ENCODE results near the gene GRAMD1B. TPM values are rescaled to one million over a fixed set of nuclear protein-coding genes. Genes with fewer than 3 reads are reported as not detected.

The GRAMD1B gene
- total RNA-seq, 2 experiments from 2014 or later, result 36.8 to 39.0 TPM

- POLR2A ChIA-PET, result no interaction called here
- CTCF ChIA-PET, result no interaction called here
- H3K36me3 Mint-ChIP-seq, result peaks cover 3% of the 10 kb centered on the region
- intact Hi-C loops (cut with micrococcal nuclease), result no loop called here
- H3K4me3 Mint-ChIP-seq, result no peak overlapping the region
- DNase-seq, result no peak
- no peaks in the 10 kb centered on the region for H3K4me1 Mint-ChIP-seq (ENCODE audit: low read depth)
- no peaks in the 10 kb centered on the region for H3K9me3 Mint-ChIP-seq
- H3K27ac Mint-ChIP-seq, result no peak overlapping the region
- no peaks in the 10 kb centered on the region for H3K27me3 Mint-ChIP-seq
Measured at GRCh38 chr11:123527947-123528346, 97.9 kb downstream of the GRAMD1B start.

GRCh38 chr11:123531325-123531724 lies 101.3 kb downstream of the GRAMD1B start:
- DNase-seq, result no peak
- Mint-ChIP-seq H3K4me3 (no peak overlapping the region), H3K4me1 (ENCODE audit: low read depth) (no peaks in the 10 kb centered on the region), H3K27ac (no peak overlapping the region), H3K9me3 (no peaks in the 10 kb centered on the region), H3K36me3 (peaks cover 3% of the 10 kb centered on the region), H3K27me3 (no peaks in the 10 kb centered on the region)
- intact Hi-C loops (cut with micrococcal nuclease), result no loop called here
- POLR2A ChIA-PET, result no interaction called here
- CTCF ChIA-PET, result interaction anchor here (0.6 to 1.5 kb wide), 3 partner anchors 20 to 27 kb away, joined by 3 read pairs; no protein-coding TSS in a partner anchor

GRCh38 chr11:123532131-123532530 lies 102.1 kb downstream of the GRAMD1B start:
- ChIA-PET POLR2A (no interaction called here), CTCF (interaction anchor here (0.6 to 1.2 kb wide), 2 partner anchors 21 to 28 kb away, joined by 3 read pairs; no protein-coding TSS in a partner anchor)
- no peaks in the 10 kb centered on the region for H3K27me3 Mint-ChIP-seq
- intact Hi-C loops (cut with micrococcal nuclease), result no loop called here
- H3K9me3 Mint-ChIP-seq, result no peaks in the 10 kb centered on the region
- no peak for DNase-seq
- H3K4me1 Mint-ChIP-seq (ENCODE audit: low read depth), result no peaks in the 10 kb centered on the region
- H3K36me3 Mint-ChIP-seq, result peaks cover 3% of the 10 kb centered on the region
- no peak overlapping the region for H3K4me3 Mint-ChIP-seq
- H3K27ac Mint-ChIP-seq, result no peak overlapping the region

- Mint-ChIP-seq H3K4me1 (ENCODE audit: low read depth) (no peaks in the 10 kb centered on the region), H3K4me3 (no peak overlapping the region), H3K36me3 (peaks cover 3% of the 10 kb centered on the region), H3K27me3 (no peaks in the 10 kb centered on the region), H3K27ac (no peak overlapping the region), H3K9me3 (no peaks in the 10 kb centered on the region)
- intact Hi-C loops (cut with micrococcal nuclease), result no loop called here
- DNase-seq, result no peak
- CTCF ChIA-PET, result interaction anchor here (0.8 kb wide), 1 partner anchor 22 kb away, joined by 3 read pairs; no protein-coding TSS in a partner anchor
- POLR2A ChIA-PET, result no interaction called here
Measured at GRCh38 chr11:123535401-123535800, 105.3 kb downstream of the GRAMD1B start.

GRCh38 chr11:123536690-123537437 lies 106.8 kb downstream of the GRAMD1B start:
- no peak overlapping the region for H3K27ac Mint-ChIP-seq
- H3K27me3 Mint-ChIP-seq, result no peaks in the 10 kb centered on the region
- H3K4me3 Mint-ChIP-seq, result no peak overlapping the region
- no peaks in the 10 kb centered on the region for H3K9me3 Mint-ChIP-seq
- ChIA-PET POLR2A (no interaction called here), CTCF (interaction anchor here (0.5 to 1.9 kb wide), 4 partner anchors 12 to 275 kb away, joined by 3 to 7 read pairs (median 3); no protein-coding TSS in a partner anchor)
- peaks cover 3% of the 10 kb centered on the region for H3K36me3 Mint-ChIP-seq
- intact Hi-C loops (cut with micrococcal nuclease), result no loop called here
- H3K4me1 Mint-ChIP-seq (ENCODE audit: low read depth), result no peaks in the 10 kb centered on the region
- no peak for DNase-seq

- Mint-ChIP-seq H3K4me3 (no peak overlapping the region), H3K9me3 (no peaks in the 10 kb centered on the region), H3K36me3 (peaks cover 5% of the 10 kb centered on the region), H3K4me1 (ENCODE audit: low read depth) (no peaks in the 10 kb centered on the region), H3K27me3 (no peaks in the 10 kb centered on the region), H3K27ac (no peak overlapping the region)
- ChIA-PET CTCF (interaction anchor here (0.7 to 1.9 kb wide), 3 partner anchors 17 to 276 kb away, joined by 3 to 7 read pairs (median 3); no protein-coding TSS in a partner anchor), POLR2A (no interaction called here)
- no peak for DNase-seq
- intact Hi-C loops (cut with micrococcal nuclease), result no loop called here
Measured at GRCh38 chr11:123537726-123538125, 107.7 kb downstream of the GRAMD1B start.

- Mint-ChIP-seq H3K27me3 (no peaks in the 10 kb centered on the region), H3K9me3 (no peaks in the 10 kb centered on the region), H3K4me1 (ENCODE audit: low read depth) (peaks cover 14% of the 10 kb centered on the region), H3K27ac (no peak overlapping the region), H3K4me3 (no peak overlapping the region), H3K36me3 (peaks cover 7% of the 10 kb centered on the region)
- ChIA-PET POLR2A (no interaction called here), CTCF (interaction anchor here (0.6 to 1.3 kb wide), 2 partner anchors 36 to 243 kb away, joined by 3 to 5 read pairs; no protein-coding TSS in a partner anchor)
- intact Hi-C loops (cut with micrococcal nuclease), result no loop called here
- no peak for DNase-seq
Measured at GRCh38 chr11:123543797-123544196, 113.7 kb downstream of the GRAMD1B start.

GRCh38 chr11:123544631-123545375 lies 114.7 kb downstream of the GRAMD1B start:
- no peak for DNase-seq
- Mint-ChIP-seq H3K27ac (no peak overlapping the region), H3K4me3 (no peak overlapping the region), H3K27me3 (no peaks in the 10 kb centered on the region), H3K4me1 (ENCODE audit: low read depth) (peaks cover 19% of the 10 kb centered on the region), H3K36me3 (peaks cover 7% of the 10 kb centered on the region), H3K9me3 (no peaks in the 10 kb centered on the region)
- POLR2A ChIA-PET, result no interaction called here
- intact Hi-C loops (cut with micrococcal nuclease), result no loop called here
- CTCF ChIA-PET, result interaction anchor here (0.6 to 1.3 kb wide), 2 partner anchors 35 to 244 kb away, joined by 3 to 5 read pairs; no protein-coding TSS in a partner anchor

GRCh38 chr11:123545726-123546270 lies 115.7 kb downstream of the GRAMD1B start:
- no peak for DNase-seq
- H3K4me3 Mint-ChIP-seq, result no peak overlapping the region
- CTCF ChIA-PET, result interaction anchor here (1.6 kb wide), 1 partner anchor 9 kb away, joined by 7 read pairs; no protein-coding TSS in a partner anchor
- no peak overlapping the region for H3K27ac Mint-ChIP-seq
- no peaks in the 10 kb centered on the region for H3K27me3 Mint-ChIP-seq
- POLR2A ChIA-PET, result no interaction called here
- H3K36me3 Mint-ChIP-seq, result peaks cover 7% of the 10 kb centered on the region
- peaks cover 26% of the 10 kb centered on the region for H3K4me1 Mint-ChIP-seq (ENCODE audit: low read depth)
- intact Hi-C loops (cut with micrococcal nuclease), result no loop called here
- no peaks in the 10 kb centered on the region for H3K9me3 Mint-ChIP-seq

GRCh38 chr11:123546515-123546914 lies 116.4 kb downstream of the GRAMD1B start:
- POLR2A ChIA-PET, result no interaction called here
- H3K9me3 Mint-ChIP-seq, result no peaks in the 10 kb centered on the region
- intact Hi-C loops (cut with micrococcal nuclease), result no loop called here
- no peak for DNase-seq
- H3K4me1 Mint-ChIP-seq (ENCODE audit: low read depth), result peaks cover 26% of the 10 kb centered on the region
- no peaks in the 10 kb centered on the region for H3K27me3 Mint-ChIP-seq
- H3K36me3 Mint-ChIP-seq, result peaks cover 7% of the 10 kb centered on the region
- no peak overlapping the region for H3K27ac Mint-ChIP-seq
- H3K4me3 Mint-ChIP-seq, result no peak overlapping the region
- CTCF ChIA-PET, result interaction anchor here (1.6 kb wide), 1 partner anchor 8 kb away, joined by 7 read pairs; no protein-coding TSS in a partner anchor

GRCh38 chr11:123547180-123547579 lies 117.1 kb downstream of the GRAMD1B start:
- intact Hi-C loops (cut with micrococcal nuclease), result no loop called here
- no peaks in the 10 kb centered on the region for H3K27me3 Mint-ChIP-seq
- H3K36me3 Mint-ChIP-seq, result peaks cover 4% of the 10 kb centered on the region
- ChIA-PET POLR2A (no interaction called here), CTCF (interaction anchor here (1.6 kb wide), 1 partner anchor 8 kb away, joined by 7 read pairs; no protein-coding TSS in a partner anchor)
- H3K9me3 Mint-ChIP-seq, result no peaks in the 10 kb centered on the region
- H3K4me1 Mint-ChIP-seq (ENCODE audit: low read depth), result peaks cover 26% of the 10 kb centered on the region
- DNase-seq, result no peak
- no peak overlapping the region for H3K27ac Mint-ChIP-seq
- no peak overlapping the region for H3K4me3 Mint-ChIP-seq

GRCh38 chr11:123548774-123549173 lies 118.7 kb downstream of the GRAMD1B start:
- peaks cover 21% of the 10 kb centered on the region for H3K4me1 Mint-ChIP-seq (ENCODE audit: low read depth)
- ChIA-PET POLR2A (no interaction called here), CTCF (interaction anchor here (0.7 kb wide), 1 partner anchor 32 kb away, joined by 3 read pairs; no protein-coding TSS in a partner anchor)
- H3K36me3 Mint-ChIP-seq, result no peaks in the 10 kb centered on the region
- no peaks in the 10 kb centered on the region for H3K27me3 Mint-ChIP-seq
- intact Hi-C loops (cut with micrococcal nuclease), result no loop called here
- no peaks in the 10 kb centered on the region for H3K9me3 Mint-ChIP-seq
- no peak for DNase-seq
- H3K27ac Mint-ChIP-seq, result no peak overlapping the region
- no peak overlapping the region for H3K4me3 Mint-ChIP-seq
